T-cell (primary cell): ENCODE measurements around the gene BRD3OS. TPM values are rescaled to one million over a fixed set of nuclear protein-coding genes. Genes with fewer than 3 reads are reported as not detected.

Experiments used
- ATAC-seq, 4 experiments: fragments of 200-7000 bp in 3 of 4; fragments of 150-1000 bp in 1 of 4; cut with Tn5 transposase; replicated peaks in 1 of 4; 1 replicate in 3 of 4; 2 replicates in 1 of 4; pipeline ENCODE4 v1.10.0; 2021; ENCODE audit warnings: moderate library complexity in 3 of 4, mild to moderate bottlenecking in 2 of 4, moderate number of reproducible peaks in 1 of 4
- CTCF ChIA-PET, 2 donors: fragments of 300-600 bp; sonication (Branson Sonifier 250); formaldehyde crosslinking; loops; one replicate each; lab custom pipeline; 2022; ENCODE audit warnings: antibody characterized with exemption in 2 of 2; lab: Charles Lee
- POLR2A ChIA-PET, 2 donors: fragments of 300-600 bp; sonication (Branson Sonifier 250); formaldehyde crosslinking; loops; one replicate each; lab custom pipeline; 2022; ENCODE audit warnings: antibody characterized with exemption in 2 of 2; lab: Charles Lee
- DNase-seq, 35 experiments: peaks; one replicate each; pipeline versions ENCODE4 v3.0.0 to v3.0.0-alpha.2; 2013 to 2023
- H3K27ac ChIP-seq: one replicate; pipeline ENCODE4 v1.5.1; 2013; ENCODE audit warnings: low read length
- H3K27me3 ChIP-seq, 2 experiments: replicated peaks in 1 of 2; 1 replicate in 1 of 2; 2 replicates in 1 of 2; pipeline versions ENCODE4 v1.6.1 to v1.7.0; 2013; ENCODE audit warnings: low read length in 1 of 2, mixed read lengths in 1 of 2; ENCODE audit not compliant: control insufficient read depth in 2 of 2, insufficient read depth in 2 of 2; ENCODE audit errors: extremely low read depth in 1 of 2
- H3K36me3 ChIP-seq, 2 donors: 1 replicate in 1 of 2; 2 replicates in 1 of 2; pipeline versions ENCODE4 v1.6.1 to v1.7.0; 2013; ENCODE audit warnings: low read length in 1 of 2; ENCODE audit not compliant: control insufficient read depth in 2 of 2, insufficient read depth in 1 of 2; ENCODE audit errors: extremely low read depth in 1 of 2
- H3K4me1 ChIP-seq, 2 experiments: 1 replicate in 1 of 2; 2 replicates in 1 of 2; pipeline versions ENCODE4 v1.6.1 to v1.7.0; 2013; ENCODE audit warnings: low read length in 2 of 2, mixed read lengths in 1 of 2; ENCODE audit not compliant: insufficient read depth in 2 of 2, control insufficient read depth in 1 of 2; ENCODE audit errors: extremely low read depth in 1 of 2
- H3K4me3 ChIP-seq, 2 donors: 1 replicate in 1 of 2; 2 replicates in 1 of 2; pipeline versions ENCODE4 v1.5.1 to v1.7.0; 2013; ENCODE audit warnings: mild to moderate bottlenecking in 2 of 2, low read length in 1 of 2, moderate library complexity in 1 of 2; ENCODE audit not compliant: control insufficient read depth in 1 of 2; ENCODE audit errors: extremely low read depth in 1 of 2
- H3K9me3 ChIP-seq: 2 replicates; pipeline ENCODE4 v1.7.0; 2013
- H3K27ac Mint-ChIP-seq, 2 donors: one replicate each; pipeline ENCODE4 v1.8.0; 2020 to 2021; ENCODE audit warnings: mild to moderate bottlenecking in 2 of 2, mixed read lengths in 2 of 2
- H3K27me3 Mint-ChIP-seq, 2 donors: one replicate each; pipeline ENCODE4 v1.8.0; 2021 to 2022; ENCODE audit warnings: mixed read lengths in 2 of 2
- H3K36me3 Mint-ChIP-seq: one replicate; pipeline ENCODE4 v1.8.0; 2021; ENCODE audit warnings: mixed read lengths
- H3K4me1 Mint-ChIP-seq, 3 donors: one replicate each; pipeline ENCODE4 v1.8.0; 2020 to 2022; ENCODE audit warnings: mixed read lengths in 3 of 3, mild to moderate bottlenecking in 1 of 3
- H3K4me3 Mint-ChIP-seq, 3 donors: one replicate each; pipeline ENCODE4 v1.8.0; 2020 to 2022; ENCODE audit warnings: mild to moderate bottlenecking in 3 of 3, mixed read lengths in 3 of 3, moderate library complexity in 3 of 3
- H3K9me3 Mint-ChIP-seq, 3 donors: one replicate each; pipeline ENCODE4 v1.8.0; 2020 to 2022; ENCODE audit warnings: mixed read lengths in 3 of 3
- WGBS: methylation state at CpG from one replicate; pipeline ENCODE4 v1.1.5; 2013; ENCODE audit warnings: missing lambda C conversion rate; ENCODE audit not compliant: insufficient coverage; 5-methylcytosine and 5-hydroxymethylcytosine counted together
- total RNA-seq, 35 experiments: library from RNA in 6 of 35; stranded (reverse) in 6 of 35; fragments of 120-200 nt in 1 of 35; gene quantifications; one replicate each; pipeline versions ENCODE4 v1.2.1 to v1.2.4 and lab custom pipeline; 2013 to 2026

BRD3OS gene
- total RNA-seq, 5 donors from 2014 or later (not counting 1 experiment from before 2014, with no cell fraction given), result 8.4 to 18.0 (median 16.5) TPM

DNA sequence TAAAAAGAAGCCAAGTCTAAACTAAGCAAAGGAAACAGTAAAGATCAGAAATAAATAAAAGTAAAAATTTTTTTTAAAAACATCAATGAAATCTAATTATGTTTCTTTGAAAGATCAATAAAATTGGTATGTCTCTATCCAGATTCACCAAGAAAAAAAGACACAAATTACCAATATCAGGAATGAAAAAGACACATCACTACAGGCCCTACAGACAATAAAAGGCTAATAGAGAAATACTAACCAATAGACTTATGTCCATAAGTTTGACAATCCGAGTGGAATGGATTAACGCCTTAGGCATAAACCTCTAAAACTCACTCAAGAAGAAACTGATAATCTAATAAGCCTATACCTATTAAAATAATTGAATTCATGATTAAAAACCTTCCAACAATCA is 12.4 kb downstream of the BRD3OS start:
- H3K36me3 Mint-ChIP-seq, result peaks cover 69% of the 10 kb centered on the region

DNA sequence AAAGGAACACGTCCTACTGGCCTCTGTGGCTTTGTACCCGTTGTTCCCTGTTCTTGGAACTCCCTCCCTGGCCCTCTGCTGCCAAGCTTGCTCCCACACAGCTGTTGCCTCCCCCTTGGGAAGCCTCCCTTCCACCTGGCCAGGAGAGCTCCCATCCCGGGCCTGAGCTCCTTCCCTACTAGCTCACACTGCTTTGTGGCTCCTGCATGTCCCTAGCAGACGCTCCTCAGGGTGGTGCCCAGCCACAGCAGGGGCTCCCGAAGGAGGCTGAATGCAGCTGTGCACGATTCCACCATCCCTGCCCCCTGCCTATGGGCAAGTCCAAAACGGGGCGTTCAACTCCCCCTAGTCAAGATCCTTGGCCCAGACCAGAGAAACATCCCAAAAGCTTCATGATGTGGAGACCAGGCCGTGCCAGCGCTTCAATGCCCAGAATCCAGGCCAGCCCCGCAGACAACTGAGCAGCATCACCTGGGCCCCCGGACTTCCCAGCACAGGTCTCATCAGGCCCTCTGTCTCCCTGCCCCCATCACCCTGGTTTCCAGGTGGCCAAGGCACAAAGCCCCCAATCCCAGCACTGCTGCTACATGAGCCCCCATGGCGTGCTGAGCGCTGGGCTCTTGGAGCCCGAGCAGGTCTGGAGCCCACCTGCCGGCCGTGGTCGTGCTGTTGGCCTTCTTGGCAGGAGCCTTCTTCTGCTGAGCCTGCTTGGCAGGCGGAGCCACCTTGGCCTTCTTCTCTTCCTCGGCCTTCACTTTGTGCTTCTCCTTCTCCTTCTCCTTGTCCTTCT is 14.3 kb downstream of the BRD3OS start:
- Histone ChIP-seq H3K4me3 (no peak overlapping the region), H3K36me3 (peaks cover 39 to 56% of the 10 kb centered on the region in 2 donors), H3K27ac (no peak overlapping the region), H3K27me3 (no peaks in the 10 kb centered on the region), H3K9me3 (no peaks in the 10 kb centered on the region), H3K4me1 (no peaks in the 10 kb centered on the region)
- no peak overlapping the region for H3K27ac Mint-ChIP-seq
- ChIA-PET POLR2A (no interaction called here), CTCF (no interaction called here)
- ATAC-seq, result no peak
- no peak for DNase-seq
- H3K36me3 Mint-ChIP-seq, result peaks cover 57% of the 10 kb centered on the region
- no peaks in the 10 kb centered on the region for H3K27me3 Mint-ChIP-seq
- H3K4me3 Mint-ChIP-seq, result no peak overlapping the region
- 98% methylated on average over 18 of the region's 20 CpGs for WGBS
- H3K4me1 Mint-ChIP-seq, result no peaks in the 10 kb centered on the region
- H3K9me3 Mint-ChIP-seq, result peaks cover 5 to 14% (median 6%) of the 10 kb centered on the region in 3 donors

More for the DNA sequence above, 12.4 kb downstream of the BRD3OS start:
- Histone ChIP-seq H3K36me3 (peaks cover 37 to 58% of the 10 kb centered on the region in 2 donors), H3K9me3 (no peaks in the 10 kb centered on the region), H3K27ac (no peak overlapping the region), H3K27me3 (no peaks in the 10 kb centered on the region), H3K4me3 (no peak overlapping the region), H3K4me1 (no peaks in the 10 kb centered on the region)
- Mint-ChIP-seq H3K27me3 (no peaks in the 10 kb centered on the region), H3K4me3 (no peak overlapping the region), H3K27ac (no peak overlapping the region), H3K9me3 (peaks cover 5 to 14% (median 6%) of the 10 kb centered on the region in 3 donors), H3K4me1 (no peaks in the 10 kb centered on the region)
- ChIA-PET POLR2A (no interaction called here), CTCF (no interaction called here)
- no CpG with 5 or more reads among the region's 2 CpGs for WGBS
- ATAC-seq (no peak), DNase-seq (no peak)

DNA sequence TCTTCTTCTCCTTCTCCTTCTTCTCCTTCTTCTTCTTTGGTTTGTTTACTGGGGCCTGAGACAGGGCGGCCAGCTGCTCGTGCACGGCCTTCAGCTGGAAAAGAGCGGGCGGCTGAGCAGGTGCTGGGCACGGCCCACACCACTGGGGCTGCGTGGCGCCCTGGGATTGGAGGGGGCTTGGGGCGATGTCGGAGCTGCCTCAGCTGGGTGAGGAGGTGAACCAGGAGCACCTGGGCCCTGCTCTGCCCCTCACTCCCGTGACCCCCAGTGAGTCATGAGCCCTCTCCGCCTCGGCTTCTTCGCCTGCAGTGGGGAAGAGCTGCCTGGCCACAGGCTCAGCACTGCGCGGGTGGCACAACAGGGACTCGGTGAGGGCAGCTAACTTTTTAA is 14.9 kb downstream of the BRD3OS start:
- Histone ChIP-seq H3K4me1 (no peaks in the 10 kb centered on the region), H3K36me3 (peaks cover 35 to 56% of the 10 kb centered on the region in 2 donors), H3K9me3 (no peaks in the 10 kb centered on the region), H3K27me3 (no peaks in the 10 kb centered on the region), H3K27ac (no peak overlapping the region), H3K4me3 (no peak overlapping the region)
- ATAC-seq (no peak), DNase-seq (no peak)
- H3K9me3 Mint-ChIP-seq, result peaks cover 5 to 14% (median 6%) of the 10 kb centered on the region in 3 donors
- no peaks in the 10 kb centered on the region for H3K4me1 Mint-ChIP-seq
- ChIA-PET POLR2A (no interaction called here), CTCF (no interaction called here)
- H3K27ac Mint-ChIP-seq, result no peak overlapping the region
- peaks cover 54% of the 10 kb centered on the region for H3K36me3 Mint-ChIP-seq
- no peaks in the 10 kb centered on the region for H3K27me3 Mint-ChIP-seq
- WGBS, result 98% methylated on average over 17 of the region's 17 CpGs
- H3K4me3 Mint-ChIP-seq, result no peak overlapping the region

DNA sequence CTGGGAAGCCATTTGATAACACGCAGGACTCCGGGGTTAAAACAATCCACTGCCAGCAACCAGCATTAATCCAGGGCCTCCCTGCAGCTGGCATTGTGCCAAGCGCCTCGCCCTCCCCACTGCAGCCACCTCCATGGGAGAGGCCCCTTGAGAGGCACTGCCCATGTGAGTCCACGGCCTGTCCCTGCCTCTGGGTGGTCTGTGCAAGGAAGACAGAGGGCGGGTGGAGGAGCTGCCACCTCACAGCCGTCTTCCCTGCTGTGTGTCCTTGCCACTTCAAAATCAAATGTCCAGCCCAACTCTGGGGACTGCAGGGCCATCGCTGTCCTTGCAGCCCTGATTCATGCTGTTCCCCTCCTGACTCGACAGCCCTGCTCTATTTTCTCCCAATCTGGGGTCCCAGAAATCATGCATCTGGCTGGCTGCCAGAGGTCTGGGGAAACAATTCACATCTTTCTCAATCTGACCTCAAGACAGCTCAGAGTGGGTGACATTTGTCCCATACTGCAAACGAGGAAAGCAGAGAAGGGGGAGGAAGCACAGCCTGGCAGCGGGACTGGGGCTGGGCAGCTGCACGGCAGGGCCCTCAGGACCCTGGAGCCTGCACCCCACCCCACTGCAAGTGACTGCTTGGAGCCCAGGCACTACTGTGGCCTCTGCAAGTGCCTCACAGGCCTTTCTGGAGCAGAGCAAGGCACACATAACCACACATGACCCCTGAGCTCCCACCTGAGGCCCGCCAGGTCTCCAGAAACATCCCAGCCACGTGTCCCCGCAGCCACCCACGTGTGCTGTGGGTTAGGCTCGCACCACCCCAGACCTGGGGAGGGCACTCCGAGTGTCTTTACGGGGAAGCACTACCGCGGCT is 15.7 kb downstream of the BRD3OS start:
- Mint-ChIP-seq H3K27me3 (no peaks in the 10 kb centered on the region), H3K4me3 (no peak overlapping the region), H3K4me1 (no peaks in the 10 kb centered on the region), H3K36me3 (peaks cover 50% of the 10 kb centered on the region), H3K27ac (no peak overlapping the region), H3K9me3 (peaks cover 5 to 14% (median 6%) of the 10 kb centered on the region in 3 donors)
- Histone ChIP-seq H3K27me3 (no peaks in the 10 kb centered on the region), H3K4me1 (no peaks in the 10 kb centered on the region), H3K9me3 (no peaks in the 10 kb centered on the region), H3K4me3 (no peak overlapping the region), H3K27ac (no peak overlapping the region), H3K36me3 (peaks cover 27 to 55% of the 10 kb centered on the region in 2 donors)
- 89% methylated on average over 15 of the region's 21 CpGs for WGBS
- ATAC-seq (no peak), DNase-seq (no peak)
- ChIA-PET CTCF (no interaction called here), POLR2A (no interaction called here)

DNA sequence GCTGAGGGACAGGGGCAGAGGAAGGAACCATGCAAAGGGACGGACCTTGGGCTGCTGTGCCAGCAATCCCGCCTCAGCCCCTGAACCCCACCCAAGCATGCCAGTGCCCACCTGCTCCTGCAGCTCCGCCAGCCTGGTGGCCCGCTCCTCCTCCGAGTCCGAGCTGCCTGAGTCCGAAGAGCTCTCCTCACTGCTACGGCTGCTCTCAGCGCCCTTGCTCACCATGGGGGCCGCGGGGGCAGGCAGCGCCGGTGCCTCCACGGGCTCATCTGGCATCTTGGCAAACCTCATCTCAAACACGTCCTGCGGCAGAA is 16.3 kb downstream of the BRD3OS start:
- Mint-ChIP-seq H3K9me3 (peaks cover 5 to 14% (median 6%) of the 10 kb centered on the region in 3 donors), H3K36me3 (peaks cover 44% of the 10 kb centered on the region), H3K4me3 (no peak overlapping the region), H3K4me1 (no peaks in the 10 kb centered on the region), H3K27me3 (no peaks in the 10 kb centered on the region), H3K27ac (no peak overlapping the region)
- Histone ChIP-seq H3K36me3 (peaks cover 26 to 53% of the 10 kb centered on the region in 2 donors), H3K9me3 (no peaks in the 10 kb centered on the region), H3K4me1 (no peaks in the 10 kb centered on the region), H3K27ac (no peak overlapping the region), H3K4me3 (no peak overlapping the region), H3K27me3 (no peaks in the 10 kb centered on the region)
- POLR2A ChIA-PET, result no interaction called here
- DNase-seq (no peak), ATAC-seq (no peak)
- CTCF ChIA-PET, result no interaction called here
- 99% methylated on average over 16 of the region's 16 CpGs for WGBS

DNA sequence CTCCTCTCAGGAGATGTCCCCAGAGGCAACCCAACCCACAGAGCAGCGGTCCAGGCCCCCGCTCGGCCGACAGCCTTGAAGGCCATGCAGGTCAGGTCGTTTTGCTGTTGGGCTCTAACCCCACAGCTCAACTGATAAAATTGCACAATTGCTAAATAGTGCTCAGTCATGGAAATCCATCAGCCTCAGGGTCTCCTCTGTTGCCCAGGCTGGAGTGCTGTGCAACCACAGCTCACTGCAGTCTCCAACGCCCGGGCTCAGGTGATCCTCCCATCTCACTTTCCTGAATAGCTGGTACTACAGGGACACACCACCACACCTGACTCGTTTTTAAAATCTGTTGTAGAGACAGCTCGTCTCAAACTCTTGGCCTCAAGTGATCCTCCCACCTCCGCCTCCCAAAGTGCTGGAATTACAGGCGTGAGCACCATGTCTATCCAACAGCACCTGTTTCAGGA is 18.3 kb downstream of the BRD3OS start:
- Mint-ChIP-seq H3K4me1 (no peaks in the 10 kb centered on the region), H3K4me3 (no peak overlapping the region), H3K9me3 (peaks cover 0 to 9% (median 6%) of the 10 kb centered on the region in 3 donors), H3K27ac (no peak overlapping the region), H3K27me3 (no peaks in the 10 kb centered on the region), H3K36me3 (peaks cover 37% of the 10 kb centered on the region)
- Histone ChIP-seq H3K4me3 (no peak overlapping the region), H3K9me3 (no peaks in the 10 kb centered on the region), H3K27ac (no peak overlapping the region), H3K36me3 (peaks cover 31 to 71% of the 10 kb centered on the region in 2 donors), H3K4me1 (no peaks in the 10 kb centered on the region), H3K27me3 (no peaks in the 10 kb centered on the region)
- CTCF ChIA-PET, result no interaction called here
- DNase-seq (no peak), ATAC-seq (no peak)
- POLR2A ChIA-PET, result no interaction called here
- WGBS, result 95% methylated on average over 10 of the region's 11 CpGs
